GM18499 (cell line): ENCODE data around the gene GALC.

ENCODE experiments used
- ATAC-seq: cut with Tn5 transposase; IDR thresholded peaks from one replicate; pipeline ENCODE4 v1.9.1; 2021; ENCODE audit warnings: moderate number of reproducible peaks; ENCODE audit not compliant: insufficient read depth, unreplicated experiment

The GALC gene

DNA sequence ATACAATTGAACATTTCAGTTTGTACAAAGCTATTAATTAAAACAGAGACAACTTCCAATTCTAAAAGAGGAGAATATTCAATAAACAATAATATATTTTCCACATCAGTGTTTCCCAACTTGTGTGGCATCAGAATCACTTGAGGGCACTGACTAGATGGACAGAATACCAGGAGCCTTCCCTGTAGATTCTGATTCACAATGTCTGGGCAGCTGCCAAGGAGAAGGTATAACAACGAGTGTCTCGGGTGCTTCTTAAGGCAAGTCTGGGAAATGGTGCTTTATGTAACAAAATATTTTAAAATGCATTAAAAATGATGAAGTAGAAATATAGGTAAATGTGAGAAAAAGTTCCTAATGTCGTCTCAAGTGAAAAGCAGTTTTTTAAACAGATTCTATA lies 26.2 kb downstream of the GALC start:
- no peak for ATAC-seq

DNA sequence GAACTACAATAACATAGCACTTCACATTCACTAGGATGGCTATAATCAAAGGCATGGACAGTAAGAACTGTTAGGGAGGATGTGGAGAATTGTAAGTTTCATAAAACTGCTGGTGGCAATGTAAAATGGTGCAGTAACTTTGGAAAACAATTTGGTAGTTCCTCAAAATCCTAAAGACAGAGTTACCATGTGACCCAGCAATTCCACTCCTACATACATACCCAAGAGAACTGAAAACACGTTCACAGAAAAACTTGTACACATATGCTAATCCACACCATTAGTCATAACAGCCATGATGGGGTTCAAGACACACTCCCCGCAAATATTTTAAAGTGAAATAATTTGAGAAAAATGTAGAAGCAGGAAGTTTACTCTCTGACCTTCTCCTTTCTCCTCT lies 31.7 kb downstream of the GALC start:
- ATAC-seq: no peak

DNA sequence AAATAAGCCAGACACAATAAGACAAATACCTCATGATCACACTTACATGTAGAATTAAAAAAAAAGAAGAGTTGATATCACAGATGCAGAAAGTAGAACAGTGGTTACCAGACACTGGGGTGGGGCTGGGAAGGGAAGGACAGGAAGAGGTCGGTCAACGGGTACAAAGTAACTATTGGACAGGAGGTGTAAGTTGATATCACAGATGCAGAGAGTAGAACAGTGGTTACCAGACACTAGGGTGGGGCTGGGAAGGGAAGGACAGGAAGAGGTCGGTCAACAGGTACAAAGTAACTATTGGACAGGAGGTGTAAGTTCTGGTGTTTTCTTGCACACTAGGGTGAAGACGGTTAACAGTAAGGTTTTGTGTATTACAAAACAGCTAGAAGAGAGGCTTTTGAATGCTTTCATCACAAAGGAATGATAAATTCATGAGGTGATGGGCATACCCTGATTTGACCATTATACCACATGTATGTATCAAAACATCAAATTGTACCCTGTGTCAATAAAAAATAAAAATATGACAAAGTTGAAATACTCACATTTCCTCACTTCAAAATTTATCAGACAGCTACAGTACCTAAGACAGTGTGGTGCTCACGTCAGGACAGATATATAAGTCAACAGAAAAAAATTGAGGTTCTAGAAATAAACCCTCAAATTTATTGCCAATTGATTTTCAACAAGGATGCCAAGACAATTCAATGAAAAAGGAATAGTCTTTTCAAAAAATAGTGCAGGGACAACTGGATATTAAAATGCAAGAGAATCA lies 32.8 kb downstream of the GALC start:
- no peak for ATAC-seq

DNA sequence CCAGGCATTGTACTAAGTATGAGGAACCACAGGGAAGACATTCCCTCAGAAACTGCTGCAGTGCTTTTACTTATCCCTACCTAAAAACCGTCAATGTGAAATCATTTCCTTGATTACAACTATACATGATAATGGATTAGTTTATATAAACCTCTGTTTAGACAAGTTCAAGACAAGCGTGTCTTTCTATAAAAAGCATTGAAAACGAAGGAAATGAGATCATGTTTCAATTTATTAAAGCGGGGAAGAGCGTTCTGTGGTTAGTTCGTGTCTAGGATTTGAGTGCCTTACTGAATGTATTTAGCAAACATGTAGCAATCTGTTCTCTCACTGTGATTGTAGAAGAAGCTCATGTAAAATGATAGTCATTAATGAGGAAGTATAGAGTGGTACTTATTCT lies 37.5 kb downstream of the GALC start:
- no peak for ATAC-seq

DNA sequence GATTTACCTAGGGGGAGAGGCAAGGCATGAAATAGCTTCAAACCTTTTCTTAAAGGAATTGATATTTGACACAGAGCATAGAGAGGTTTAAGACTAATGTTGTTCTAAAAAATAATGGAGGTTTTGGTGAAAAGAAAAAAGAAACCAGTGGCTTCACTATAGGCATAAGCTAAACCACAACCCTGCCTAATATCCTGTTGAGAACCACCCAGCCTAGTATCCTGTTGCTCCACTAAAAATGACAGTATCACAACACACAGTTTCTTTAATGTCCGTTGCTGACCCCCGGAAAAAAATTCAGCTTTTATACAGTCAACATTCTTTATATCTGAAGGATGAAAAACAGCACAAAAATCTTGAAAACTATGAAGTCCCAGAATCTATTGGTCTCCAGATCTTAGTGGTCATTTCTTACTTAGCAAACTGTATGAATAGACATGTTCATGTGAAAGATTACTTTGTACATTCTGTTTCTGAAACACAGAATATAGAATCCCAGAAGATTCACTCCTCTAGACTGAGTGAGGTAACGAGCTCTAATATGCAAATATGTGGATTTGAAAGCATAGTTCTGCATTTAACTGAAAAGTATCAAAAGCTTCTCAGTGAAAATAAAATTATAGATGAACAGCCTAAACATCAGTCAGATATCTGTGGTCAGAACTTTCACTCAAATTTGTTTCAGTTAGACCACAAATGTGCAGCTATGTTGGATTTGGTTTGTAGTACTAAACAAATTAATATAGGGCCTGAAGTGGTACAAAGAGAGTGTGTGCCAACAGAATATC lies 40.5 kb downstream of the GALC start:
- peak; percentile 80 for ATAC-seq

DNA sequence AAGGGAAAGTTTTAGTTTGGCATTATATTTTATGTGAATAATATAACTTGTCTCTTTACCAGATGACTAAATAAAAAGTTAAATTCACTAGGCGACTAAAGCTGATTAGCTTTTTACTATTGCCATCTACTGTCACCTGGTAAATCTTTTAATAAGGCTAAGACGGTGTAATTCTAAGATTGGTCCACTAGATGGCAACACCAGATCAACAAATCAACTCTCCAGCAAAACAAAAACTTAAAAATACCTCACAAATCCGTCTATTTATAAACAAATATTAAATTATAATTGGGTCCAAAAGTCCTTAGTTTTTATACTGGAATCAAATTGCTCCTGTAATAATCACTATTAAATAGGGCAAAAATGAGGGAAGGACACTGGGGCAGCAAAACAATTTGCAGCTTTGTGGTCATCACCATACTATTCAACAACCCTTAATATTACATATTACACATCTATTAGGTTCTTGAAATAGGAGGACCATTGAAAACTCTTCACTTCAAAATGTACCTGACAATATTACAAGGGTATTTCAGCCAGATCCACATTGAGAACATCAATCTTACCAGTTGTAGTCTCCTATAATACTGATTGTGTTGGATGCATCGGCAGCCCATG lies 47.9 kb downstream of the GALC start:
- ATAC-seq: no peak

DNA sequence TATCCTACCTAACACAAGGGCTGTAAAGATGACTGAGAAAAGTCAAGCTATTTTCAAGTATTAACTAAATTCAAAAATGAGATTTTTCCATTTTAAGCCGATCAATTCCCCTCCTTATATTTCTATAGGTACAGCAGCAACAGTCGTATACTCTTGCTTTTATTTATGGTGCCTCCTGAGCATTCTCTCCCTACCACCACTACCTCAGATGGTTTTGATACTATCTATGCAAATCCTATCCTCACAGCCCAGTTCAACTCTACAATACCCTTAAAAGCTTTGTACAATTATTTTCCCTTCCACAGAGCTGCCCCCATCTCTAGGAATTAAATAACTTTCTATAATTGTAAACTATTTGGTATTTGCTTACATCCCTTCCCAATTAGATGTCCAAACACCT lies 52.1 kb downstream of the GALC start:
- no peak for ATAC-seq

DNA sequence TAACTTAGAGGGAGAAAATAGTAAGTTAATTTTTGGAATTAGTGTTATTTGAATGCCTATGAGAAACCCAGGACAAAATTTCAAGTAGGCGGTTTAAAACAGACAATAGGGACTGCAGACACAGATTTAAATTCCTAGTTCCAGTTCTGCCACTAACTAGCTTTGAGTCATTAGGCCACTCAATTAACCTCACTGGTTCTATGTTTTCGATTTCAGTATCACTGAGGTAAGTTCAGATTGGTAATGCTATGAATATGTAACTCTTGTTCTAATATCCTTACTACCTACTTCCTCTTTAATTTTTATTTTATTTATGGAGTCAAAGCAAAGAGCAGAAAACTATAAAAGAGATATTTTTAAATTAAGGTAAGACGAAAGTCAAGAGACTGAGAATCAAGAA lies 52.6 kb downstream of the GALC start:
- ATAC-seq: peak; percentile 97

DNA sequence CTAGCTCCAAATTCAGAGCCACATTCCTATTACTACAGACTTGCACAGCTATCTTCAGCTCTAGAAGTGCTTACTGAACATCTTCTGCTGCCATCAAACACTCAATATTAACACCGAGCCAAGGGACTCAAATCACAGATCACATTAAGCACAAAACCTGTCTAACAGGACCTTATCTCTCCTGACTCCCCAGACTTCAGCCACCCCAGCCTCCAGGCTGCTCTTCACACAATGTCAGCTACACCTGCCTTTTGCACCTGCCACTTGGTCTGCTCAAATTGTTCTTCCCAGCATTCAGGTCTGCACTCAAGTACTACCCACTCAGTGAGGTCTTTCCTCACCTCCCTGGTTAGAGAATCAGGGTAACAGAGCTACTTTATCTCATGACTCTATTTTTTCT lies 57.1 kb downstream of the GALC start:
- no peak for ATAC-seq

DNA sequence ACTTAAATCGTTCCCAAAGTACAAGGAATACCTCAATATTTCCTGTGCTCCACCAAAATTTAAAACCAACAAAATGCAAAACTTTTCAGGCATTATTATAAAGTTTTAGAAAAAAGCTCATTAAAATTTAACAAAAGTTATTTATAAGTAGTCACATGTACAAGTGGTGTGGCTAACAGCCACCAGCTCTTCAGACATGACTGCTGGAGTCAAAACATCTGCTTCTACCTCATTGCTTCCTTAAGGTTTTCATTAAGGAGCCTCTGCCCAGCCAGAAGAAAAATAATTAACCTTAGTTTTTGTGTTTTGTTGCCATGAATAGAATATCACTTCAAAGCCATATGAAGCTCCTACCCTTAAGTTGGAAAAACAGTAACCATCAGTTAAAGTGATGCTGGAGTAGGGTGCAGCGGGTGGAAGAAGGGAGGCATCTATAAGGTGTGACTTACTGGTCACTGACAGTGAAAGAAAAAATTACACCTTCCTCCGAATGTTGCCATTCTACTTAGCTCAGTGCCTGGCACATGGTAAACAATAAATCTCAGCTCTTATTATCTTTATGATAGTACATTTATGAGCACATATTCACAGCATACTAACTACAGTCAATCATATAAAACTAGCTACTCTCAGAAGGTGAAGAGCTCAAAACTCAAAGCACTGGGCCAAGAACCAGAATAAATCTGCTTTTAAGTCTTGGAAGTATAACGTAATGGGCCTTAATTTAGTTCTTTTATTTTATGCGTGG lies 57.7 kb downstream of the GALC start:
- no peak for ATAC-seq

DNA sequence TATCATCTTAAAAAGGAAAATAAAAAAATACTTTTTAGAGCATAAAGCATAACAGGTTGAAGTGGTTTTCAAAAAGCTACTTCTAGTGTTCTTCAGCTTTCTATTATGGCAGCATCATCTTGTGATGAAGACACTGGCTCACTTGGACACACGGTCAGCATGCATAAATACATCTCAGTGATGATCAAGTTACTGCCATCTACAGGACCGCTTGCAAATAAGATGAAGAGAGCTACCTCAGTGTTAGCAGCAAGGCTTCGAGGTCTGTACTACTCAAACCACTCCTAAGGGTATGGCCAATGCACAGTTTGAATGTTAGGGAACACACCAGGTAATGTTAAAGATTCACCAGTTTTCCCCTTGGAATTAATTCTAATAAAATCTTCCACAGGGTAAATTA lies 58.8 kb downstream of the GALC start:
- no peak for ATAC-seq

DNA sequence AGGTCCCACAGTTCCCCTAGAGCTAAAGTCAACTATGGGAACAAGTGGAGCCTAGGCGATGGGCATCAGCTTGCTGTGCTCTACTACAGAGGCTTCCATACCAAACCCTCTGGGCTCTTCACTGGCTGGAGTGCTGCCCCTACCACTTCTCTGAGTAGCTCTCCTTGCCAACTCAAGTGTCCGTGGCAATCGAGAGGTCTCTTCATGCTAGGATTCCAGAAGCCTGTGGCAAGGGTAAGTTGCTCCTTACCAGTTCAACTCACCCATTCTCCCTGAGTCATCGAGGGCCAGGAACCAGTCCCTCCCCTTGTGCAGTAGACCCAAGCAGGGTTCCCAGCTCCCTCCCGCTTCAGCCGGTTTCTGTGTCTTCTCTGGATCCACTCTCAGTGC lies 76.1 kb downstream of the GALC start:
- no peak for ATAC-seq

DNA sequence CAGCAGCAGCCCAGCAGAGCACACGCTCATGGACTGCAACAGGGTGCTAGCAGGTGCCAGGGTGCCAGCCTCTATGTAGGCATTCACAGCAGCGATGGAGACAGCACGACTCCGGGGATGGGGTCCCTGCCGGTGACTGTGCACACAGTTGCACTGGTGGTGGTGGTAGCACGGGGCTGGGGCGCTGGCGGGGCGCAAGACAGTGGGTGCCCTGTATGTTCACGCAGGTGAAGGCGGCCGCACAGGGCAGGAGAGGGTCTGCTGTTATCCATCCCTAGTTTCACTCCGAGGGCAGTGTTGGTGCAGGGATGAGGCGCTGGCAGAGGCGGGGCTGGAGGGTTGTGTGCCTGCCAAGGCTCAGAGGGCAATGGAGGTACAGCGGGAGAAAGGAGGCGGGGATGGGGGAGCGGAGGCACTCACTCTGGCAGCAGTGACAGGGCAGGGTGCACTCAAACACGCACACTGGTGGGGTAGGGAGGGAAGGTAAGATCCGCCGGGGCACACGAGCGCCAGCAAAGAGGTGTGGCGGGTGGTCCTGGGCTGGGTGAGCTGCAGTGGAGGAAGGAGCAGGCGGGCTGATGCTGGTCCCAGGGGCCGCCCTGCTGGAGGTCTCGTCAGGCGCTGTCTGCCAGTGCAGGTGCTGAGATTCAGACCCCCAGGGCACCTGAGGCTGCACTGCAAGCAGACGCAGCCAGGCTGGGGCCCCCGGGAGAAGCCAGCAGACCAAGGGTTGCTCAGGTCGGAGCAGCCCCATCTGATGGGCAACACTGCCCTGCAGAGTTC lies 76.7 kb downstream of the GALC start:
- ATAC-seq: no peak

DNA sequence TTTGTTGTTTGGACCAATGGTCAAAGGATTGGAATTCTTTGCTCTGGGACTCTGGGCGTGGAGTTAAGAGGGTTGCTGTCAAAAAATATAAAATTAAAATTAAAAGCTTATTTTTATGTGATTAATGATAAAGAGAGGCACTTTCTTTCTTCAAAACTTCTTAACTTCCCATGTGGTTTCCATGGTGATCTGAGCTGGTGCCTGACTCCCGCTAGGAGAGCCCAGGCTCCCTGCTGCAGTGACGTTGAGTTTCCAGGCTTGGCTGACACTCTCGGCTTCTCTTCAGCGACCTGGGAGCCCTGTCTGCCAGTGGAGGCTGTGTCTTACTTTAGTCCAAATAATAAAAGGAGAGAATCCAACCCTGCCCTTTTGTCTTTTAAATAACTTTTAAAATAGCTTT lies 84.4 kb downstream of the GALC start:
- no peak for ATAC-seq

DNA sequence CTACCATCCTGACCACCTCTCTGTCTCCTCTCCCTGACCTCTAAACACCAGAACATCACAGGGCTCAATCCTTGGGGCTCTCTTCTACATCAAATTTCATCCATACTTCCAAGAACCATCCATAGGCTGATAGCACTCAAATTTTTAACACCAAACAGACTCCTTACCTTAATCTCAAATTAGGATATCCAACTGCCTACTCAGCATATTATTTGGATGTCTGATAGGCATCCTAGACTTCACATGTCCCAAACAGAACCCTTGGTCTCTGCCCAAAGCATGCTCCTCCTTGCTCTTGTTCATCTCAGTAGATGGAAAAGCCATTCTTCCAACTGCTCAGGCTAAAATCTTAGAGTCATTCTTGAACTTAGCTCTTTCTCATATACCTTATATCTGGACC lies 91.3 kb downstream of the GALC start:
- ATAC-seq: no peak

DNA sequence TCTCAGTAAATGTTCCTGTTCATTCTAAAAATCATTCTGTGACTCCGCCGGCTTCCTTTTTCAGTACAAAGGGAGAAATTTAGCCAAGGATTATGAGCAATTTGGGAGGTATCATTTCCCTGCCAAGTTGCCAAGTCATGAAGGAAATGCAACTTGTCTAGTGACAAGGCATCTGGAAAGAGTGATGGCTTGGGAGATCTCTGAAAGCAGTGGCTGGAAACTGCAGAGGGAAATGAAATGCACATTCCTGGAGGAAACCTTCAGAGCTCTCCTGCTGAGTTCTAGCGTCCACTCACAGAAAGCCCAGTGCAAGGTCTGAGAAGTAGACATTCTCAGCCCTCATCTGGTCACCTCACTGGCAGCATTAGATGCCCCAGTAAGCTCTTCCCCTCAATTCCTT lies 91.7 kb downstream of the GALC start:
- no peak for ATAC-seq

DNA sequence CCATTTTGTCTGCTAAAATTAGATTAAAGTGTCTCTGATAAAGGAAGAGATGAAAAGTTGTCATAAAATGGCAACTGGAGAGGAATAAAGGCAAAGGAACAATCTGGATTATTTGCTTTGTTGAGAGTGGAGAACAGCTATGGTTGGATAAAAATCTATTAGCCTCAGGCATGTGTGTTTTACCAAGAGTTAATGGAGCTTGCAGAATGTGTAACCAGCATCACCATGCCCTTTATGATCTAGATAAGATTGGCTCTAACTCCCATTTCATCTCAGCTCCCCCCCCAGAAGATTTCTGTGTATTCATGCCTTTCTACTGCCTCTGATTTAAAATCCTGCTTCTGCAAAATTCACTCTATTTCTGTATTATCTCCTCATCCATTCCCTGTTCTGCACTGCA lies 93.8 kb downstream of the GALC start:
- no peak for ATAC-seq

DNA sequence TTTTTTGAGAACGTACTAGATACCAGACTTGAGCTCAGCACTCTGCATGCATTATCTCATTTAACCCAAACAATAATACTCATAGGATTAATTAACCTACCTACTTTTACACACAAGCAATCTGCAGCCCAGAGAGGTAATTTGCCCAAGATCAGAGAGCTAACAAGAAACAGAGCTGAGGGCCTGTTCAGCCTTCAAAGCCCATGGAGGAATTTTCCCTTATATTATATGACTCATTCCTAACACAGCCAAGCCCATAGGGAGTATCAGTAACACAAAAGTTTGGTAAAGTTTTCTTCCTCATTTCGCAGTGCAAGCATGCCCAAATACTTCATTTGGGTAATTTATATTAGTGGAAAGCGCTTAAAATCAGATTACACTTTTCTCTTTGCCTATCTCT lies 94.7 kb downstream of the GALC start:
- ATAC-seq: no peak

DNA sequence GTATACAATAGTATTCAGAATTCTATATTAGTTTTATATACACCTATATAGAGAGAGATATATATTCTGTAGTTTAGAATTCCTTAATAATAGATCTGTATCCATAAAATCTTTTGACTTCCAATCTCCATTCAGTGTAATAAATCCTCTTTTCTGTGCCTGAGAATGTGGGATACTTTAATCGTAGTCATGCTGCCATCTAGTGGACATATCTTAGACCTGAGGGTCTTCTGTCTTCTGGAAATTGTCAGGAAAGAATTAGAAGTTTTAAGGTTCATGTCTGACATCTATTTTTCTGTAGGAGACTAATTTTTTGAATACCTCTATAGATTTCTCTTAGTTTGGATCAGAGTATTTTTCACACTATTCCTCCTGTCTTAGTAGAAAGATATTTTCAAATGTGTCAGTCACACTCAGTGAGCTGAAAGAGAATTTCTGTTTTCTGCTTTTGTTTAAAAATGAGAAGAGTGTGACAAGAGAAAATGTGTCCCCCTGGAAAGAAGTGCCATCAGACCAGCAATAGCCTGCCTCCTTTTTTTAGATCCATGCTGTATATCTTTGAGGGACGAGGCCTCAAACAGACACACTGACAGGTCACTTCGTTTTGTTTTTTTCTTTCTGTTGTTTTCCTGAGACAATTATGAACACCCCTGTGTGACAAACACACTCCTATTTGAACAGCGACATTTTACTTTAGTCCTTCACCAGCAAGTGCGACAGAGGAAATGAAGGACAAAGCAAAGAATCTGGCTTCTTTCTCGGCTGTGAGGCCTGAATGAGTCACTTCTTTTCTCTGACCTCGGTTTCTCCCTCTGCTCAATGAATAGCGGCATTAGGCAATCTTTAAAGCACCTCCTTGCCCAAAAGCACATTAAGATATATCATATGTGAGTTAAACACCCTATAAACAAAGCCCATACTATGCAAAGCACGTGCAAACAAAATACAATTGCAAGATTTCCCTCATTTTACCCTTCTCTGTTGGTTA lies 96.3 kb downstream of the GALC start:
- no peak for ATAC-seq
